SK-N-SH (cell line): Measurements from ENCODE around the gene MAP6D1. TPM values are rescaled to one million over a fixed set of nuclear protein-coding genes. Genes with fewer than 3 reads are reported as not detected.

Experiments used
- CTCF ChIA-PET: fragments of 300-600, 350-600 bp; formaldehyde crosslinking; extraction: SDS; loops from one replicate; lab custom pipeline; 2021; lab: Yijun Ruan, JAX
- POLR2A ChIA-PET: fragments of 350-600 bp; sonication (Branson Sonifier 250); formaldehyde crosslinking; extraction: SDS; loops from one replicate; lab custom pipeline; 2020; ENCODE audit warnings: antibody characterized with exemption, inconsistent platforms; lab: Yijun Ruan, JAX
- DNase-seq: peaks from one replicate; pipeline ENCODE4 v3.0.0; 2012
- H2AFZ ChIP-seq: fragments of 200-600 bp; sonication (generic); 2 replicates; pipeline ENCODE4 v1.8.1; 2016; ENCODE audit warnings: antibody characterized with exemption, mild to moderate bottlenecking, low read depth
- H3F3A ChIP-seq: fragments of 200-600 bp; sonication (generic); replicated peaks from 2 replicates; pipeline ENCODE3; 2016; ENCODE audit warnings: antibody characterized with exemption, mild to moderate bottlenecking; ENCODE audit not compliant: insufficient read depth
- H3K27ac ChIP-seq, 2 experiments: fragments of 200-500 bp in 1 of 2; fragments of 200-600 bp in 1 of 2; sonication (Bioruptor generic) in 1 of 2; sonication (generic), shearing (Covaris generic) in 1 of 2; 2 replicates each; pipeline versions ENCODE4 v1.5.1 to v1.6.1; 2014 to 2016; ENCODE audit warnings: low read depth in 2 of 2, inconsistent platforms in 1 of 2, low read length in 1 of 2, mild to moderate bottlenecking in 1 of 2, mixed read lengths in 1 of 2
- H3K27me3 ChIP-seq: fragments of 200-600 bp; sonication (generic), shearing (Covaris generic); 2 replicates; pipeline ENCODE4 v1.6.1; 2016; ENCODE audit warnings: mixed run types; ENCODE audit not compliant: insufficient read depth
- H3K36me3 ChIP-seq, 2 experiments: fragments of 200-500 bp in 1 of 2; fragments of 200-600 bp in 1 of 2; sonication (Bioruptor generic) in 1 of 2; sonication (generic) in 1 of 2; replicated peaks in 1 of 2; 2 replicates each; pipeline versions ENCODE3 to v1.5.1; 2014 to 2016; ENCODE audit warnings: low read length in 1 of 2, mild to moderate bottlenecking in 1 of 2; ENCODE audit not compliant: insufficient read depth in 2 of 2, control insufficient read depth in 1 of 2
- H3K4me1 ChIP-seq, 2 experiments: fragments of 200-500 bp in 1 of 2; fragments of 200-600 bp in 1 of 2; sonication (Bioruptor generic) in 1 of 2; sonication (generic), shearing (Covaris generic) in 1 of 2; 2 replicates each; pipeline versions ENCODE4 v1.5.1 to v1.6.1; 2014 to 2016; ENCODE audit warnings: low read depth in 1 of 2, low read length in 1 of 2, mixed run types in 1 of 2; ENCODE audit not compliant: insufficient read depth in 2 of 2, control insufficient read depth in 1 of 2
- H3K4me2 ChIP-seq: fragments of 200-600 bp; sonication (generic), shearing (Covaris generic); 2 replicates; pipeline ENCODE4 v1.6.1; 2017; ENCODE audit warnings: mixed run types
- H3K4me3 ChIP-seq, 2 experiments: fragments of 200-500 bp in 1 of 2; fragments of 200-600 bp in 1 of 2; sonication (Bioruptor generic) in 1 of 2; sonication (generic), shearing (Covaris generic) in 1 of 2; 2 replicates each; pipeline versions ENCODE4 v1.5.1 to v1.8.1; 2014 to 2016; ENCODE audit warnings: low read depth in 2 of 2, inconsistent platforms in 1 of 2, low read length in 1 of 2, mild to moderate bottlenecking in 1 of 2, mixed read lengths in 1 of 2, moderate library complexity in 1 of 2
- H3K79me2 ChIP-seq: fragments of 200-600 bp; sonication (generic); 2 replicates; pipeline ENCODE4 v1.8.1; 2017; ENCODE audit warnings: mild to moderate bottlenecking; ENCODE audit not compliant: insufficient read depth
- H3K9ac ChIP-seq: fragments of 200-600 bp; sonication (generic); 2 replicates; pipeline ENCODE4 v1.6.1; 2017; ENCODE audit warnings: mixed run types
- H3K9me2 ChIP-seq: fragments of 200-600 bp; sonication (generic); 2 replicates; pipeline ENCODE4 v1.6.1; 2017; ENCODE audit warnings: mixed run types
- H3K9me3 ChIP-seq: fragments of 200-600 bp; sonication (generic); 2 replicates; pipeline ENCODE4 v1.6.1; 2017; ENCODE audit warnings: mixed run types, mild to moderate bottlenecking, moderate library complexity
- H4K20me1 ChIP-seq: fragments of 200-600 bp; sonication (generic); 2 replicates; pipeline ENCODE4 v1.6.1; 2017; ENCODE audit warnings: mild to moderate bottlenecking, mixed run types; ENCODE audit not compliant: insufficient read depth
- EP300 ChIP-seq, 2 experiments: IDR thresholded peaks; 2 replicates each; pipeline versions ENCODE4 v1.4.0 to v1.6.1; 2012; ENCODE audit warnings: borderline replicate concordance in 1 of 2, low read depth in 1 of 2, low read length in 1 of 2
- GABPA ChIP-seq: IDR thresholded peaks from 2 replicates; pipeline ENCODE4 v1.4.0; 2012; ENCODE audit warnings: low read depth, mild to moderate bottlenecking
- GATA2 ChIP-seq: sonication (generic); formaldehyde crosslinking; IDR thresholded peaks from 2 replicates; pipeline ENCODE4 v1.5.0; 2020; ENCODE audit warnings: mild to moderate bottlenecking, missing genetic modification reagents
- JUND ChIP-seq: IDR thresholded peaks from 2 replicates; pipeline ENCODE4 v1.4.0; 2012
- MXI1 ChIP-seq: IDR thresholded peaks from 2 replicates; pipeline ENCODE4 v1.6.1; 2012; ENCODE audit warnings: mild to moderate bottlenecking, low read depth, low read length, improper control_type of control experiment
- NFIC ChIP-seq: IDR thresholded peaks from 2 replicates; pipeline ENCODE4 v1.4.0; 2012; ENCODE audit warnings: borderline replicate concordance
- PBX3 ChIP-seq: IDR thresholded peaks from 2 replicates; pipeline ENCODE4; 2012
- RCOR1 ChIP-seq: fragments of 150-350 bp; IDR thresholded peaks from 2 replicates; pipeline ENCODE4 v1.6.1; 2017; ENCODE audit warnings: antibody characterized with exemption, low read length
- REST ChIP-seq: IDR thresholded peaks from 2 replicates; pipeline ENCODE4 v1.6.1; 2012; ENCODE audit warnings: mild to moderate bottlenecking, low read depth, low read length, moderate library complexity
- TAF1 ChIP-seq: IDR thresholded peaks from 2 replicates; pipeline ENCODE4 v1.6.1; 2012; ENCODE audit warnings: low read depth, mild to moderate bottlenecking, low read length, moderate library complexity, borderline replicate concordance
- TCF12 ChIP-seq: IDR thresholded peaks from 2 replicates; pipeline ENCODE4 v1.4.0; 2012
- TEAD4 ChIP-seq: IDR thresholded peaks from 2 replicates; pipeline ENCODE4 v1.4.0; 2012; ENCODE audit warnings: mild to moderate bottlenecking, borderline replicate concordance; ENCODE audit not compliant: insufficient read depth
- USF1 ChIP-seq: IDR thresholded peaks from 2 replicates; pipeline ENCODE4 v1.4.0; 2012; ENCODE audit warnings: low read depth, borderline replicate concordance
- YY1 ChIP-seq: IDR thresholded peaks from 2 replicates; pipeline ENCODE4 v1.4.0; 2012; ENCODE audit warnings: low read depth, mild to moderate bottlenecking
- WGBS: methylation state at CpG from one replicate; pipeline ENCODE4 v1.1.6; 2017; ENCODE audit warnings: low lambda C conversion rate; 5-methylcytosine and 5-hydroxymethylcytosine counted together
- polyA plus RNA-seq, 3 experiments: library from polyadenylated mRNA; depleted of rRNA; stranded (reverse); fragments of >200 nt; gene quantifications; 2 replicates each; pipeline ENCODE4 v1.2.3, GENCODE V29; 2012
- TF ChIP-seq, protein P1 (sequence below): fragments of 200-600 bp; sonication (generic); IDR thresholded peaks from 2 replicates; pipeline ENCODE4 v1.6.1; 2017; ENCODE audit warnings: antibody characterized with exemption, mild to moderate bottlenecking, moderate library complexity
- TF ChIP-seq, protein P2 (sequence below): IDR thresholded peaks from 2 replicates; pipeline ENCODE4 v1.4.0; 2012; ENCODE audit warnings: low read depth

Gene MAP6D1
- polyA plus RNA-seq, 1 of the 3 experiments (the other 2 are of a cell fraction) = 2.6 TPM

DNA sequence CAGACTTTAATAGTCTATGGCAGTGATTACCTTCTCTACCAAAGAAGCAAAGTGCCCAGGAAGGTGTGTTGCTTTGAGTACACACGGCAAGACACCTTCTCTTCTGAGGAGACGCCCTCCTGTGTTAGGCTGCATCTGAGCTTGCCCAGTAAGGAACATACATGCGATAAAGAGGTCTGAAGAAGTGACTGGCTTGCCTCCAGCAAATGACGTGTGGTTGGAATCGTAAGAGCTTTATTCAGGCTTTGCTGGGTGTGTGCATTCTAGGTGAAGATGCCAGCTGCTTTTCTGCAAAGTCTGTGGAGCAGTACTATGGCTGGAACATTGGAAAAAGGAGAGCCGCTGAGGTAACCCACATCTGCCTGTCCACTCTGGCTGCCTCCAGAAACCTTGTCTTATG lies 22.4 kb downstream of the MAP6D1 start:
- H3K79me2 ChIP-seq = no peaks in the 10 kb centered on the region
- DNase-seq = no peak
- no peaks in the 10 kb centered on the region for H3F3A ChIP-seq
- no peak overlapping the region for H3K4me2 ChIP-seq
- 98% methylated on average over 6 of the region's 6 CpGs for WGBS
- no peak for TF ChIP-seq NFIC
- TF ChIP-seq GABPA = no peak
- TF ChIP-seq USF1 = no peak
- no peak for TF ChIP-seq TAF1
- TF ChIP-seq, protein P1, sequence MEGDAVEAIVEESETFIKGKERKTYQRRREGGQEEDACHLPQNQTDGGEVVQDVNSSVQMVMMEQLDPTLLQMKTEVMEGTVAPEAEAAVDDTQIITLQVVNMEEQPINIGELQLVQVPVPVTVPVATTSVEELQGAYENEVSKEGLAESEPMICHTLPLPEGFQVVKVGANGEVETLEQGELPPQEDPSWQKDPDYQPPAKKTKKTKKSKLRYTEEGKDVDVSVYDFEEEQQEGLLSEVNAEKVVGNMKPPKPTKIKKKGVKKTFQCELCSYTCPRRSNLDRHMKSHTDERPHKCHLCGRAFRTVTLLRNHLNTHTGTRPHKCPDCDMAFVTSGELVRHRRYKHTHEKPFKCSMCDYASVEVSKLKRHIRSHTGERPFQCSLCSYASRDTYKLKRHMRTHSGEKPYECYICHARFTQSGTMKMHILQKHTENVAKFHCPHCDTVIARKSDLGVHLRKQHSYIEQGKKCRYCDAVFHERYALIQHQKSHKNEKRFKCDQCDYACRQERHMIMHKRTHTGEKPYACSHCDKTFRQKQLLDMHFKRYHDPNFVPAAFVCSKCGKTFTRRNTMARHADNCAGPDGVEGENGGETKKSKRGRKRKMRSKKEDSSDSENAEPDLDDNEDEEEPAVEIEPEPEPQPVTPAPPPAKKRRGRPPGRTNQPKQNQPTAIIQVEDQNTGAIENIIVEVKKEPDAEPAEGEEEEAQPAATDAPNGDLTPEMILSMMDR = no peak
- TF ChIP-seq, protein P2, sequence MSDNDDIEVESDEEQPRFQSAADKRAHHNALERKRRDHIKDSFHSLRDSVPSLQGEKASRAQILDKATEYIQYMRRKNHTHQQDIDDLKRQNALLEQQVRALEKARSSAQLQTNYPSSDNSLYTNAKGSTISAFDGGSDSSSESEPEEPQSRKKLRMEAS = no peak
- TF ChIP-seq JUND = no peak
- no peak for TF ChIP-seq GATA2
- TF ChIP-seq, all 33 proteins: peak for 0
- no peak overlapping the region for H3K27ac ChIP-seq
- H3K4me3 ChIP-seq = no peak overlapping the region
- CTCF ChIA-PET = interaction anchor here (0.7 to 1.6 kb wide), 2 partner anchors 21 to 686 kb away, joined by 3 read pairs; no protein-coding TSS in a partner anchor
- H4K20me1 ChIP-seq = no peaks in the 10 kb centered on the region
- POLR2A ChIA-PET = no interaction called here
- no peak overlapping the region for H2AFZ ChIP-seq
- H3K4me1 ChIP-seq = no peaks in the 10 kb centered on the region
- H3K9me2 ChIP-seq = no peaks in the 10 kb centered on the region
- peaks cover 52 to 77% of the 10 kb centered on the region in 2 experiments for H3K36me3 ChIP-seq
- H3K27me3 ChIP-seq = no peaks in the 10 kb centered on the region
- no peaks in the 10 kb centered on the region for H3K9me3 ChIP-seq
- no peak overlapping the region for H3K9ac ChIP-seq

- no peaks in the 10 kb centered on the region for H3K4me1 ChIP-seq
- H3K36me3 ChIP-seq = peaks cover 46 to 67% of the 10 kb centered on the region in 2 experiments
- 79% methylated on average over 5 of the region's 5 CpGs for WGBS
- H3K9me2 ChIP-seq = no peaks in the 10 kb centered on the region
- ChIA-PET CTCF (no interaction called here), POLR2A (no interaction called here)
- H3K4me2 ChIP-seq = no peak overlapping the region
- no peaks in the 10 kb centered on the region for H4K20me1 ChIP-seq
- H3F3A ChIP-seq = no peaks in the 10 kb centered on the region
- H3K9ac ChIP-seq = no peak overlapping the region
- no peak for DNase-seq
- H3K27ac ChIP-seq = no peak overlapping the region
- no peak overlapping the region for H2AFZ ChIP-seq
- H3K27me3 ChIP-seq = no peaks in the 10 kb centered on the region
- H3K9me3 ChIP-seq = no peaks in the 10 kb centered on the region
- H3K4me3 ChIP-seq = no peak overlapping the region
- H3K79me2 ChIP-seq = no peaks in the 10 kb centered on the region
- no peak for TF ChIP-seq TEAD4
- TF ChIP-seq REST = no peak
- no peak for TF ChIP-seq TAF1
- no peak for TF ChIP-seq EP300 (IDR thresholded peaks at IDR 0.05; ENCODE audit: borderline replicate concordance in 1 of 2, low read depth in 1 of 2, low read length in 1 of 2)
- no peak for TF ChIP-seq TCF12
- TF ChIP-seq YY1 = no peak
- TF ChIP-seq, protein P1 = no peak
- no peak for TF ChIP-seq JUND
- no peak for TF ChIP-seq PBX3
- TF ChIP-seq RCOR1 = no peak
- TF ChIP-seq, protein P2 = no peak
- TF ChIP-seq MXI1 = no peak
Measured at GRCh38 chr3:183801601-183802000, 23.8 kb downstream of the MAP6D1 start.
